ENCODE results near the gene KRTAP2-2. TPM values are rescaled to one million over a fixed set of nuclear protein-coding genes. Genes with fewer than 3 reads are reported as not detected.
"Not testable (repeated sequence)": the region's sequence is repeated elsewhere in the genome, so short reads cannot be mapped to it uniquely, and the experiment has no call there.

KRTAP2-2 gene
- polyA plus RNA-seq, 1 of the 3 experiments (the other 2 are of a cell fraction): not detected

GRCh38 chr17:41084100-41084856, 29.2 kb upstream of the KRTAP2-2 start, which contains the start of gene KRTAP4-7:
TSS of gene KRTAP4-7 (plus strand) at chr17:41084150. CDS start at chr17:41084207, 57 bp downstream.
- H3K79me2 ChIP-seq (ENCODE audit: insufficient read depth); H4K20me1 ChIP-seq (ENCODE audit: insufficient read depth); H3K9ac ChIP-seq; H3F3A ChIP-seq (replicated peaks; ENCODE audit: insufficient read depth); H2AFZ ChIP-seq (ENCODE audit: low read depth); H3K4me1 ChIP-seq (ENCODE audit: control insufficient read depth in 1 of 2, insufficient read depth in 2 of 2, low read depth in 1 of 2, low read length in 1 of 2); H3K4me2 ChIP-seq; H3K27ac ChIP-seq (ENCODE audit: low read depth in 2 of 2, low read length in 1 of 2); H3K27me3 ChIP-seq (ENCODE audit: insufficient read depth); CTCF ChIA-PET; H3K4me3 ChIP-seq (ENCODE audit: low read depth in 2 of 2, low read length in 1 of 2); DNase-seq; POLR2A ChIA-PET; H3K36me3 ChIP-seq (replicated peaks in 1 of 2; ENCODE audit: control insufficient read depth in 1 of 2, insufficient read depth in 2 of 2, low read length in 1 of 2); H3K9me3 ChIP-seq; H3K9me2 ChIP-seq: not testable (repeated sequence)
- WGBS (ENCODE audit: low lambda C conversion rate): 32% methylated on average over 4 of the region's 14 CpGs

- H3K4me1 ChIP-seq (ENCODE audit: control insufficient read depth in 1 of 2, insufficient read depth in 2 of 2, low read depth in 1 of 2, low read length in 1 of 2); H3K27ac ChIP-seq (ENCODE audit: low read depth in 2 of 2, low read length in 1 of 2); DNase-seq: not testable (repeated sequence)
Measured at GRCh38 chr17:41083427-41083826, 28.4 kb upstream of the KRTAP2-2 start.

GRCh38 chr17:41082626-41083025, 27.6 kb upstream of the KRTAP2-2 start:
- Histone ChIP-seq H3K4me1 (ENCODE audit: control insufficient read depth in 1 of 2, insufficient read depth in 2 of 2, low read depth in 1 of 2, low read length in 1 of 2) (no peaks in the 10 kb centered on the region), H3F3A (replicated peaks; ENCODE audit: insufficient read depth) (no peaks in the 10 kb centered on the region), H3K4me2 (no peak overlapping the region), H4K20me1 (ENCODE audit: insufficient read depth) (no peaks in the 10 kb centered on the region), H2AFZ (ENCODE audit: low read depth) (no peak overlapping the region), H3K79me2 (ENCODE audit: insufficient read depth) (no peaks in the 10 kb centered on the region), H3K9me2 (no peaks in the 10 kb centered on the region), H3K27me3 (ENCODE audit: insufficient read depth) (no peaks in the 10 kb centered on the region), H3K27ac (ENCODE audit: low read depth in 2 of 2, low read length in 1 of 2) (no peak overlapping the region), H3K9me3 (no peaks in the 10 kb centered on the region), H3K4me3 (ENCODE audit: low read depth in 2 of 2, low read length in 1 of 2) (no peak overlapping the region), H3K9ac (no peak overlapping the region), H3K36me3 (replicated peaks in 1 of 2; ENCODE audit: control insufficient read depth in 1 of 2, insufficient read depth in 2 of 2, low read length in 1 of 2) (no peaks in the 10 kb centered on the region)
- TF ChIP-seq SMC3 (IDR thresholded peaks at IDR 0.05; ENCODE audit: low read depth, low read length): no peak
- TF ChIP-seq CHD2 (IDR thresholded peaks at IDR 0.05; ENCODE audit: low read length, partially characterized antibody): no peak
- TF ChIP-seq YY1 (IDR thresholded peaks at IDR 0.05; ENCODE audit: low read depth): no peak
- TF ChIP-seq RCOR1 (IDR thresholded peaks at IDR 0.05; ENCODE audit: low read length): no peak
- TF ChIP-seq USF2 (IDR thresholded peaks at IDR 0.05; ENCODE audit: borderline replicate concordance, low read depth, low read length): no peak
- TF ChIP-seq EP300 (IDR thresholded peaks at IDR 0.05; ENCODE audit: borderline replicate concordance in 1 of 2, low read depth in 1 of 2, low read length in 1 of 2): no peak
- ChIA-PET POLR2A (no interaction called here), CTCF (interaction anchor here (0.7 kb wide), 1 partner anchor 73 kb away, joined by 3 read pairs; no protein-coding TSS in a partner anchor)
- 9% methylated on average over 4 of the region's 4 CpGs for WGBS (ENCODE audit: low lambda C conversion rate)
- DNase-seq: no peak

More at GRCh38 chr17:41083427-41083826, 28.4 kb upstream of the KRTAP2-2 start:
- H3K4me2 ChIP-seq; H3K36me3 ChIP-seq (replicated peaks in 1 of 2; ENCODE audit: control insufficient read depth in 1 of 2, insufficient read depth in 2 of 2, low read length in 1 of 2); POLR2A ChIA-PET; H3K9me2 ChIP-seq; CTCF ChIA-PET; H3K9ac ChIP-seq; H3K9me3 ChIP-seq; H3K27me3 ChIP-seq (ENCODE audit: insufficient read depth); H3F3A ChIP-seq (replicated peaks; ENCODE audit: insufficient read depth); H2AFZ ChIP-seq (ENCODE audit: low read depth); H3K79me2 ChIP-seq (ENCODE audit: insufficient read depth); H4K20me1 ChIP-seq (ENCODE audit: insufficient read depth); H3K4me3 ChIP-seq (ENCODE audit: low read depth in 2 of 2, low read length in 1 of 2): not testable (repeated sequence)
- WGBS (ENCODE audit: low lambda C conversion rate): 0% methylated on average over 2 of the region's 2 CpGs
